ENCODE results near the gene DENND2A.
"Not testable (repeated sequence)": the region's sequence is repeated elsewhere in the genome, so short reads cannot be mapped to it uniquely, and the experiment has no call there.

Gene DENND2A

GRCh38 chr7:140640727-140641523 is at the start of gene DENND2A:
Gene DENND2A (minus strand): TSS chr7:140640813. CDS start chr7:140602397, 38,416 bp downstream.
- no peak for DNase-seq (ENCODE audit: low read depth)

- DNase-seq (ENCODE audit: low read depth): no peak
These were observed 48.9 kb upstream of the DENND2A start for GRCh38 chr7:140689199-140690152.

- no peak for DNase-seq (ENCODE audit: low read depth)
These were observed 47.7 kb upstream of the DENND2A start for GRCh38 chr7:140688341-140688740.

- DNase-seq (ENCODE audit: low read depth): no peak
These were observed 46.3 kb upstream of the DENND2A start for GRCh38 chr7:140686921-140687320.

- no peak for DNase-seq (ENCODE audit: low read depth)
These were observed 44.9 kb upstream of the DENND2A start for GRCh38 chr7:140685407-140686087.

GRCh38 chr7:140684066-140684950 is 43.7 kb upstream of the DENND2A start:
- DNase-seq (ENCODE audit: low read depth): no peak

GRCh38 chr7:140683657-140684056 is 43.0 kb upstream of the DENND2A start:
- DNase-seq (ENCODE audit: low read depth): no peak

- DNase-seq (ENCODE audit: low read depth): no peak
These were observed 41.2 kb upstream of the DENND2A start for GRCh38 chr7:140681766-140682165.

GRCh38 chr7:140680886-140681285 is 40.3 kb upstream of the DENND2A start:
- no peak for DNase-seq (ENCODE audit: low read depth)

- DNase-seq (ENCODE audit: low read depth): no peak
These were observed 38.6 kb upstream of the DENND2A start for GRCh38 chr7:140679186-140679585.

GRCh38 chr7:140678816-140679130 is 38.2 kb upstream of the DENND2A start:
- no peak for DNase-seq (ENCODE audit: low read depth)

GRCh38 chr7:140678081-140678815 is 37.6 kb upstream of the DENND2A start:
- DNase-seq (ENCODE audit: low read depth): no peak

- no peak for DNase-seq (ENCODE audit: low read depth)
These were observed 36.9 kb upstream of the DENND2A start for GRCh38 chr7:140677496-140677895.

- DNase-seq (ENCODE audit: low read depth): not testable (repeated sequence)
These were observed 36.3 kb upstream of the DENND2A start for GRCh38 chr7:140676956-140677355.

GRCh38 chr7:140676306-140676705 is 35.7 kb upstream of the DENND2A start:
- DNase-seq (ENCODE audit: low read depth): no peak

- no peak for DNase-seq (ENCODE audit: low read depth)
These were observed 35.1 kb upstream of the DENND2A start for GRCh38 chr7:140675726-140676125.

GRCh38 chr7:140674899-140675701 is 34.5 kb upstream of the DENND2A start:
- DNase-seq (ENCODE audit: low read depth): no peak

GRCh38 chr7:140674356-140674800 is 33.8 kb upstream of the DENND2A start:
- DNase-seq (ENCODE audit: low read depth): no peak

- DNase-seq (ENCODE audit: low read depth): no peak
These were observed 33.2 kb upstream of the DENND2A start for GRCh38 chr7:140673774-140674155.
